ENCODE results near the gene WWOX. TPM values are rescaled to one million over a fixed set of nuclear protein-coding genes. Genes with fewer than 3 reads are reported as not detected.
A peak's percentile ranks its signal among the peaks of the same experiment; 100 is the strongest.

The WWOX gene
- total RNA-seq, 6 experiments from 2014 or later: 0.46 to 3.4 (median 1.3) TPM

DNA sequence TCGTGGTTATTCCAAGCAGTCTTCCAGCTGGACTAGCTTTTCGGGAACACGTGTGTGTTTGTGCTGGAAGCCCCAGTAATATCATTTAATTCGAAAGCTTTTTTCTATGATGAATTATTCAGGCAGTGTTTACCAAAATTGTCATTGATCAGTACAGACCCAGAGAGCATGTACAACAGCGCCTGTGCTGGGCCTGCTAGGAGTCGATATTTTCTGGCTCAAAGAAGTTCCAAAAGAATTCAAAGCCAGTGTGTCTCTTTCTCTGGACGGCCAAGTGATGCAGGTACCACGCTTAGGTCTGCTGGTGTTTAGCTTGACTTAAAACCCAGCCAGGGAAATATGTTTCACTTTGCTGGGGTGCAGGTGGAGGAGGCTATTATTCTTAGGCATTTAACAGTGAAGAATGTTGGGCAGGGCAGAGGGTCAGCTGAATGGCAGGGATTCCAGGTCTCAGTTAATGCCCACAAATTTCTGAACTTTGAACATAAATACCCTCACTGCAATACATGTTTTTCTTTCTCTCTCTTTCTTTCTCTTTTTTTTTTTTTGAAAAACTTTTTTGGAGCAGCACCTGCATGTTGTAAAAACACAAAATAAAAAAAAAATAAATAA is 401.3 kb downstream of the WWOX start:
- TF ChIP-seq, protein P1, sequence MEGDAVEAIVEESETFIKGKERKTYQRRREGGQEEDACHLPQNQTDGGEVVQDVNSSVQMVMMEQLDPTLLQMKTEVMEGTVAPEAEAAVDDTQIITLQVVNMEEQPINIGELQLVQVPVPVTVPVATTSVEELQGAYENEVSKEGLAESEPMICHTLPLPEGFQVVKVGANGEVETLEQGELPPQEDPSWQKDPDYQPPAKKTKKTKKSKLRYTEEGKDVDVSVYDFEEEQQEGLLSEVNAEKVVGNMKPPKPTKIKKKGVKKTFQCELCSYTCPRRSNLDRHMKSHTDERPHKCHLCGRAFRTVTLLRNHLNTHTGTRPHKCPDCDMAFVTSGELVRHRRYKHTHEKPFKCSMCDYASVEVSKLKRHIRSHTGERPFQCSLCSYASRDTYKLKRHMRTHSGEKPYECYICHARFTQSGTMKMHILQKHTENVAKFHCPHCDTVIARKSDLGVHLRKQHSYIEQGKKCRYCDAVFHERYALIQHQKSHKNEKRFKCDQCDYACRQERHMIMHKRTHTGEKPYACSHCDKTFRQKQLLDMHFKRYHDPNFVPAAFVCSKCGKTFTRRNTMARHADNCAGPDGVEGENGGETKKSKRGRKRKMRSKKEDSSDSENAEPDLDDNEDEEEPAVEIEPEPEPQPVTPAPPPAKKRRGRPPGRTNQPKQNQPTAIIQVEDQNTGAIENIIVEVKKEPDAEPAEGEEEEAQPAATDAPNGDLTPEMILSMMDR (IDR thresholded peaks at IDR 0.05): no peak
- H3K4me1 Mint-ChIP-seq (ENCODE audit: low read depth): no peaks in the 10 kb centered on the region
- no peaks in the 10 kb centered on the region; the same call in 1 of the 2 replicates for H3K27me3 Mint-ChIP-seq (ENCODE audit: insufficient read depth)
- no peak overlapping the region for H3K27ac Mint-ChIP-seq
- peaks cover 10% of the 10 kb centered on the region; the same call in 1 of the 2 replicates for H3K36me3 Mint-ChIP-seq (ENCODE audit: low read depth)
- H3K4me3 Mint-ChIP-seq: no peak overlapping the region
- no peak for DNase-seq
- peaks cover 47% of the 10 kb centered on the region for H3K9me3 Mint-ChIP-seq

DNA sequence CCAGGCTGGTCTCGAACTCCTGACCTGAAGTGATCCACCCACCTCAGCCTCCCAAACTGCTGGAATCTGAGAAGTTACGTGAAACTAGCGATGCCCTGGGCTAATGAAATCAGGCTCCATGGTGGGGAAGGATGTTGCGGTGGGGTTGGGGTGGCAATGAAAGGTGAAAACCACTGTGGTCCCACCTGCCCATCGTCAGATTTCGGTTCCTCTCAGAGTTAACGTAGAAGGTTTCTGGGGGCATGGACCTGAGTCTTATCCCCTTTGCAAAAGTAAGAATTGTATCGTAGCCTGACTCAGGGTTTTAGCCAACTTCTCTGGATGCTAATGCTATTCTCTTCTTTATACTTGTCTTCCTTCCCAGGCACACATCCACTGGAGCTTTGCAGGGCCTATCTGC is 402.3 kb downstream of the WWOX start:
- H3K27ac Mint-ChIP-seq: no peak overlapping the region
- H3K27me3 Mint-ChIP-seq (ENCODE audit: insufficient read depth): no peaks in the 10 kb centered on the region
- H3K4me1 Mint-ChIP-seq (ENCODE audit: low read depth): no peaks in the 10 kb centered on the region
- H3K4me3 Mint-ChIP-seq: no peak overlapping the region
- no peak for DNase-seq
- H3K9me3 Mint-ChIP-seq: peaks cover 44% of the 10 kb centered on the region
- TF ChIP-seq, protein P1 (IDR thresholded peaks at IDR 0.05): no peak
- H3K36me3 Mint-ChIP-seq (ENCODE audit: low read depth): 0 out of 2 replicates have a peak, but pooled peaks cover 1% of the 10 kb centered on the region

DNA sequence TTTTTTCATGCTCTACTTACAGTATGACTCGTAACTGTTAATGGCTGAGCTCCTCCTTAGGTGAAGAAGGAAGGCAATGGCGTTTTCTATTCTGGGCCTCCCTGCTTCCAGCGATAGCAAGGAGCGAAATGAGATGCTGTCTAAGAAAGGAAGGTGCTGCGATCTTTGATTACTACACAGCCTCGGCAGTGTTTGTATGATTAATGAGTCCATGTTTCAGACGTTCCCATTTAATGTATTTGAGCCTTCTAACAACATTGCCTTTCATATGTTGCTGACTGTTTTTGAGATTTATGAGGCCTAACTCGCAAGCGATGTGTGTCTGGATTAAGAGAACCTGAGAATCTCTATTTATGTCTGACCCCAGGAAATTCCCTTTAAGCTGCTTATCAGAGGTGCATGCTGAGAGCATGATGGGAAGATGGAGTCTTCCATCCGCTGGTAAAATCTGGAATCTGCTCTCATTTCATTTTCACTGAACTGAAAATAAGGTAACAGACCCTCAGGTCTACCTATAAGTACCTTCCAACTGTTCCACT is 403.4 kb downstream of the WWOX start:
- no peaks in the 10 kb centered on the region for H3K4me1 Mint-ChIP-seq (ENCODE audit: low read depth)
- no peak overlapping the region for H3K27ac Mint-ChIP-seq
- TF ChIP-seq, protein P1 (IDR thresholded peaks at IDR 0.05): no peak
- peaks cover 44% of the 10 kb centered on the region for H3K9me3 Mint-ChIP-seq
- no peaks in the 10 kb centered on the region for H3K36me3 Mint-ChIP-seq (ENCODE audit: low read depth)
- no peaks in the 10 kb centered on the region for H3K27me3 Mint-ChIP-seq (ENCODE audit: insufficient read depth)
- H3K4me3 Mint-ChIP-seq: no peak overlapping the region
- DNase-seq: no peak

DNA sequence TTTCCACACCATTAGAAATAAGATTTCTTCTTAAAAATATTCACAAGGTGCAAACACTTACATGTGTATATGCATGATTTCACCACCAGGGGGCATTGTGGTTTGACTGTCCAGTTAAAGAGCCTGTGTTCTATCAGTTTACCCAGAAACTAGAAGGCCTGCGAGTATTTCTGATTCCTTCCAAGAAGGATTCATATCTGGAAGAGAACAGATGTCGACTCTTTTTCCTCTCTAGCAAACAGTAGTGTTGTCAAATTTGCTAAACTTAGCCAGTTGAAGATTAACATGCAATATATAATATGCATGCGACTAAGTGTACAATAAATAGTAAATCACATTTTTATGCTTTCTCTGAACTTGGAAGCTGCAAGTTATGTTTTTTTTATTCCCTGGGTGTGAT is 404.1 kb downstream of the WWOX start:
- peaks cover 44% of the 10 kb centered on the region for H3K9me3 Mint-ChIP-seq
- DNase-seq: no peak
- no peaks in the 10 kb centered on the region for H3K27me3 Mint-ChIP-seq (ENCODE audit: insufficient read depth)

DNA sequence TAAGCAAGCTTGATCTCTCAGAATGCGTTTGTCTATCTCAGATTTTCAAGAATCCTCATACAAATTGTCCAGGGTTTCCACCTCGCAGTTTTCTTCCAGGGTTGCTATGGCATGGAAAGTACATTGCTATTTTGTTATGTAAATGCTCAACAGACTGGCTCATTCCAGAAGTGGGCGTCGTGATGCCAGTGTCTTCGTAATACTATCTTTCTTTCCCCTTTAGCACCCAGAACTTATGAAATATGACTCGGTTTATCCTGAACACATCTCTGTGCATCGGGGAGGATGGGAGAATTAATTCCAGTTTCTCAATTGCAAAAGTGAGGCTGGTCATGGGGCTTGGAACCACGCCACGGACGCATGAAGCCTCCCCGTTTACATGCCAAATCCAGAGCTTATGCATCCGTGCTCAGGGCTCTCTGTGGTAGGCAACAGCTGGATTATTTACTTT is 405.0 kb downstream of the WWOX start:
- Mint-ChIP-seq H3K36me3 (ENCODE audit: low read depth) (no peaks in the 10 kb centered on the region), H3K27me3 (ENCODE audit: insufficient read depth) (no peaks in the 10 kb centered on the region), H3K27ac (no peak overlapping the region), H3K4me3 (no peak overlapping the region), H3K9me3 (peaks cover 44% of the 10 kb centered on the region), H3K4me1 (ENCODE audit: low read depth) (no peaks in the 10 kb centered on the region)
- DNase-seq: no peak
- TF ChIP-seq, protein P1 (IDR thresholded peaks at IDR 0.05): no peak

More for the DNA sequence above, 404.1 kb downstream of the WWOX start:
- H3K4me3 Mint-ChIP-seq: no peak overlapping the region
- H3K36me3 Mint-ChIP-seq (ENCODE audit: low read depth): no peaks in the 10 kb centered on the region
- TF ChIP-seq, protein P1 (IDR thresholded peaks at IDR 0.05): peak; percentile 78
- H3K4me1 Mint-ChIP-seq (ENCODE audit: low read depth): no peaks in the 10 kb centered on the region
- H3K27ac Mint-ChIP-seq: no peak overlapping the region
